HG02938 (cell line): ENCODE measurements around the gene IQGAP3.
"Not testable (repeated sequence)": the region's sequence is repeated elsewhere in the genome, so short reads cannot be mapped to it uniquely, and the experiment has no call there.

Experiments used
- ATAC-seq: cut with Tn5 transposase; IDR thresholded peaks from one replicate; pipeline ENCODE4 v1.9.1; 2021; ENCODE audit warnings: mild to moderate bottlenecking, moderate library complexity; ENCODE audit not compliant: unreplicated experiment

IQGAP3 gene

GRCh38 chr1:156571919-156572662 is at the start of gene IQGAP3:
Gene IQGAP3 (minus strand): TSS chr1:156572565. CDS start chr1:156572529, 36 bp downstream.
- ATAC-seq: peak; percentile 58

GRCh38 chr1:156619582-156619955 is 47.2 kb upstream of the IQGAP3 start:
- ATAC-seq: no peak

GRCh38 chr1:156618853-156619581 is 46.7 kb upstream of the IQGAP3 start, which contains the start of gene HAPLN2:
Gene HAPLN2 (plus strand): TSS chr1:156619415. CDS start chr1:156623491, 4,076 bp downstream.
- no peak for ATAC-seq

GRCh38 chr1:156616463-156616862 is 44.1 kb upstream of the IQGAP3 start:
- ATAC-seq: no peak

GRCh38 chr1:156615946-156616345 is 43.6 kb upstream of the IQGAP3 start:
- no peak for ATAC-seq

- no peak for ATAC-seq
Observed at GRCh38 chr1:156612666-156613065, 40.3 kb upstream of the IQGAP3 start.

GRCh38 chr1:156610072-156610471 is 37.7 kb upstream of the IQGAP3 start:
- ATAC-seq: not testable (repeated sequence)

- no peak for ATAC-seq
Observed at GRCh38 chr1:156608981-156609380, 36.6 kb upstream of the IQGAP3 start.

- ATAC-seq: no peak
Observed at GRCh38 chr1:156608036-156608674, 35.8 kb upstream of the IQGAP3 start.

- ATAC-seq: not testable (repeated sequence)
Observed at GRCh38 chr1:156607344-156607743, 35.0 kb upstream of the IQGAP3 start.

- ATAC-seq: no peak
Observed at GRCh38 chr1:156602557-156602993, 30.2 kb upstream of the IQGAP3 start.

GRCh38 chr1:156601892-156602291 is 29.5 kb upstream of the IQGAP3 start:
- no peak for ATAC-seq

- ATAC-seq: no peak
Observed at GRCh38 chr1:156601122-156601830, 28.9 kb upstream of the IQGAP3 start, which contains the start of gene GPATCH4. Gene GPATCH4 (minus strand): TSS chr1:156601479.

GRCh38 chr1:156600733-156601121 is 28.4 kb upstream of the IQGAP3 start:
- ATAC-seq: no peak

- ATAC-seq: no peak
Observed at GRCh38 chr1:156599811-156600210, 27.4 kb upstream of the IQGAP3 start.

- no peak for ATAC-seq
Observed at GRCh38 chr1:156598731-156599432, 26.5 kb upstream of the IQGAP3 start.

- ATAC-seq: no peak
Observed at GRCh38 chr1:156598125-156598524, 25.8 kb upstream of the IQGAP3 start.

- no peak for ATAC-seq
Observed at GRCh38 chr1:156596426-156596825, 24.1 kb upstream of the IQGAP3 start.

- ATAC-seq: no peak
Observed at GRCh38 chr1:156595016-156595415, 22.7 kb upstream of the IQGAP3 start.

GRCh38 chr1:156594190-156594589 is 21.8 kb upstream of the IQGAP3 start:
- no peak for ATAC-seq
